ENCODE measurements around the gene DPYD.

Gene DPYD

DNA sequence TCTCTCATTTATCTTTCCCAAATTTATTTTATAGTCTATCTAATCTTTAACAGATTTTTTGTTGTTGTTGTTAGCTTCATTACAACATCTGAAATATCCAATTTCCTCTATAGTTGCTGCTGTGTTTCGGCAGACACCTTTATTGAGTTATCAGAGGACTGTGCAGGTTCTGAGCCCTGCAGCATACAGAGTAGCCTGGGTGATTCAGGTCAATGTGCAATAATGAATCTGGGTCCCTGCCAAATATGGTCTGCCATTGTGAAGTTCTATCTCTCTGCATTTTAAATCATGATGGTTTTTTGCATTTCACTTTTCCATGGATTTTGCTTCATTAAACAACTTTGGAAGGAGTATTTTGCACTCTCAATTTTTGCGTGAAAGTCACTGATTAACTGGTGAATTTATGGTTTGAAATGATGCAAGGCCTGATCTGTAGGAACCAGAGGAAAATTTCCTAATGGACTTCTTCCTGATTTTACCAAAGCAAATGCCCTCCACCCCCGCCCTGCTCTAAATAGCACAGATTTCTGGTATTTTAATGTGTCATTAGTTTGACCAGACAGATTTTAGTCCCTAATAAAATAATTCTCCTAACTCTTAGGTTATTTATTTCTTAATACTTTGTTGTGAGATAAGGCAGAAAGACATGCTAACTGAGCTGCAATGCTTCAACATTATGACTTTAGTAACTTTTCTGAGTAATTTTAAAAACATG lies 797.0 kb downstream of the DPYD start:
- no peak for DNase-seq

DNA sequence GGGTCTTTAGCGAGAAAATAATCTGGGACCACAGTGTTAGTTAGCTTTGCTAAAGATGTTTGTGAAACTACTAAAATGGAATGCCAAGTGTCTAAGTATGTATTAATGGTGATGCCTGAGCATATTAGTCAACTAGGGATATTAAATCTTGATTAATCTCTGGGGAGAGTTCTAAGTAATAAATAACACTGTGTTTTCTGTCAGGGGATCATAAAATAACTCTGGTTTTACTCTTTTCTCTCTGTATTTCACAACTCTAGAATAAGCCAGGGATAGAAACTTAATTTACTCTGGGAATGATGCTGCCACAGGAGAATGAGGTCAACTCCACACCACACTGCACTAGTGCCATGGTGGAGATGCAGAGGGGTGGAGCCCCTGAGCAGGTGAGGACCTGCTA lies 800.0 kb downstream of the DPYD start:
- no peak for DNase-seq

DNA sequence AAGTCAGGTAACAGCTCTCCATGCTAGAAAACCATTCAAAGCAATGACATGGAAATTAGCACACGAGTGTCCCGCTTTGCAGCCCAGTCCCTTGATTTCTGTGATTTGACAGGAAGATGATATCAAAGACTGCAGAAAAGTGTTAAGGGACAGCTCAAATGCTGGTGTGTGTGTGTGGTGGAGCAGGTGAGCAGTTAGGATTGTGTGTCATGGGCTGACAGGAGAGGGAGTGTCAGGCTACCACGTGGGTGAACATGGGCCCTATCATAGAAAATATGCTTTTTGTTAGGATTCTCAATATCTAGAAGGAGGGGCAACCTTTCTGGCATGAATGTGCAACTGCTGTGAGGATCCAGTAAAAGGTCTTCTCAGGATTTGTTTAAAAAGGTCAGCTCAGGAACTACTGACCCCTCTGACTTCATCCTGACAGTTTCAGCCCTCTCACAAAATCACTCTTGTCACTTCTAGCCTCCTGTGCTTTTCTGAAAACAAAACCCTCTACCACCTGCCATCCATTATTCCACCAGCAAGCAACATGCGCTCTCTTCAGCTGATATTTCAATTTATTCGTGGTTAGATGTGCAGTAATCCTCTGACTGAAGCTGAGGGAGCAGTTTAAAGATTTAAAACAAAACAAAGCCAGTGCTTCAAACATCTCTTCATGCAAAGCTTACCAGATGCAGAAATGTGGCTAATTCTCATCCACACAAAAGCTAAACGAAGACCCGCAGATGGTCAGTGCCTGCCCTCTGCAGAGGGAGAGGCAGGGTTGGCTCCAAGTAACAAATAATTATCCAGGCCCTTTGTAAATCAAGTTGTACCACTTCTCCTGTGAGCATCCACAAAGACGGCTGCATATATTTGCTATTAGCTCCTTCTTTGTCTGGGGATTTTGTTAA lies 801.3 kb downstream of the DPYD start:
- DNase-seq = no peak

DNA sequence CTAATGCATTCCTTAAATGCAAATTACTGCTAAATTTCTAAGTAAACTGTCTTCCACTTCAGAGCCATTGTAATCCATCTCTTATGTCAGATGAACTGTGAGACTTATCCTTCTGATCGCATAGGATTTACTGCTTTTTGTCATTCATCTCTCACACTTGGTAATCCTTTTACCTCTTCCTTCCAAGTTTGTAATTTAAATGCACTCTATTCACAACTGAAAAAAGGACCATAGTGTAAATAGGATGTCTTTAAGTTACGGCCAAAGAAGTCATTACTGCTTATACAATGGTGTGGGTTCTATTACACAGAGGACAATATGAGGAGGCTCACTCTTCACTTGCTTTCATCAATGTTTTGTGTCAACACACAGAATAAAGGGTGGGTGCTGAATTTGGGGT lies 806.0 kb downstream of the DPYD start:
- no peak for DNase-seq

DNA sequence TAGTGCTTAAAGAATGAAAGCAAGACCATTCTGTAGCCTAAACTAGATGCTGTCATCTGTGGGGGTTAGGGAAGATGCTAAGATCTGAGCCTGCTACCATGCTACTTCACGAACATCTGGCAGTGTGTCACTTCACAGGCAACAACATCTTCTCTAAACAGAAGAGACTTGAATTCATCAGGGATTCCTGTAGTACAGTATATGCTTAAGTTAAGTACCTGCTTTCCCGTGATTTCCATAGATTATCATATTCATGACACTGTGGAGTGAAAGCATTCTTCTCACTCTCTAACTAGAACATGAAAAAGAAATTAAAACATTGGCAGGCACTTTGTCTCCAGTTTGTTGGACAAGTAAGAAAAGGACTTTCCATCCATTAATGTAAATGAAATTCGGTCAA lies 808.4 kb downstream of the DPYD start:
- DNase-seq = no peak

DNA sequence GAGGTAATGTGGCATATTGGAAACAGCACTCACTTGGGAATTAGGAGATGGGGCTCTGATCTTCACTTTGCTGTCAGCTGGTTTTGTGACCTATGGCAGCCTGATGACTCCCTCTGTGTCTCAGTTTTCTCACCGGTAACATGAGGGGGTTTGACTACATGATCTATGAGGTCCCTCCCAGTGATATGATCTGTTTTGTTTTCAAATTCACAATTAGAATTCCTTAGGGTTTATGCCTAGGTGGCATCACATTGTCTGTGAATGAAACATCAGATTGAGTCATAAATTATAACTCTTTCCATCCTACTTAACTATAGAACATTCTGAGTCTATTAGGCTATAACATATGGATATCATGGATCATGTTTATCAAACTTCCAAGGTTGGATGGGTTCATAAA lies 812.7 kb downstream of the DPYD start:
- DNase-seq = no peak

DNA sequence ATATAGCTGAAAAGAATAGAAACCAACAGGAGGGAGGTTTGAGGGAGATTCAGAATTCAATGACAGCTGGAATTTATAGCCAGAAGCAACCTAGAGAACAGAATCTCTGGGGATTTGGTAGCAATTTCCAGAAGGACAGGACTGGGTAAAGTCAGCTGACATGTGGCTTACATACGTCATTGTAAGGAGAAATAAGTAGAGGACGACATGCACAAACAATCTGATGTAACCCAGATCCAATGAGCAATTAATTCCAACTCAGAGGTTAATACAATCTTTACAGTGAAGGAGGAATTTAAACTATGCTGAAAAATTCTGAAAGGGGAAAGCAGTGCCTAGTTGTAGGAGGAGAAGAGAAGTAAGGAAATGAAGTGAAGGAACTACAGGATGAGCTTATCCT lies 815.3 kb downstream of the DPYD start:
- no peak for DNase-seq

DNA sequence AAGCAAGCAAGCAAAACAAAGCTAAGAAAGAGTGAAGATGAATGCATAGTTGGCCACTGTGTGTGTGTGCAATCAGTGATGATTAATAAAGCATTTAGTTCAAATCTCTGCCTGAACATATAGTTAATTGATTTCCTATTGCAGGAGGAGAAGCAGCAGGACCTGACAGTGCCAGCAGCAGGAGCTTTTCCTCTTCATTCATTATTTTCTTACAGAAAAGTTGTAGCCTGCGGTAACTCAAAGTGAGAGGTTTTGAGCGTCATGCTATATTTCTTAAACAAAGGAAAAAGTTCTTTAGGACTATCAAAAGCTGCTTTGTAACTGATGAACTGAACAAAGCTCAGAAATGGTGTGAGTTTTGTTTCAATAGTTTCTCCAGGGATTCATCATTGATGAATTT lies 819.3 kb downstream of the DPYD start:
- DNase-seq = no peak

DNA sequence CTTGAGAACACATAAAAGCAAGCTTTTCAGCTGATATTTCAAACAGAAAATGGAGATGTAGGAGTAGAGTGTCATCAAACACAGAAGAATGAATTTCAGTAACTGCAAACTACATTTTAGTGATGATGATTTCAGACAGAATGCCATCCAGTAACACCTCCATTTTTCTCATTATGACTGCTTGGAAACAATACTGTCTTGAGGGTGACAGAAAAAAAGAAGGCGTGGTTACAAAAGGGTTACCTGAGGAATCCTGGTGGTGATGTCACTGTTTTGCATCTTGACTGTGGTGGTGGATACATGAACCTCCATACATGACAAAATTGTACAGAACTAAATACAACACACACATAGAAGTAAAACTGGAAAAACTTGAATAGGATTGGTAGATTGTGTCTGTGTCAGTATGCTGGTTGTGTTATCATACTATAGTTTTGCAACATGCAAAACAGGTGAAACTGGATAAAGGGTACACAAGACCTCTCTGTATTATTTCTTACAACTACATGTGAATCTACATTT lies 823.4 kb downstream of the DPYD start:
- no peak for DNase-seq

DNA sequence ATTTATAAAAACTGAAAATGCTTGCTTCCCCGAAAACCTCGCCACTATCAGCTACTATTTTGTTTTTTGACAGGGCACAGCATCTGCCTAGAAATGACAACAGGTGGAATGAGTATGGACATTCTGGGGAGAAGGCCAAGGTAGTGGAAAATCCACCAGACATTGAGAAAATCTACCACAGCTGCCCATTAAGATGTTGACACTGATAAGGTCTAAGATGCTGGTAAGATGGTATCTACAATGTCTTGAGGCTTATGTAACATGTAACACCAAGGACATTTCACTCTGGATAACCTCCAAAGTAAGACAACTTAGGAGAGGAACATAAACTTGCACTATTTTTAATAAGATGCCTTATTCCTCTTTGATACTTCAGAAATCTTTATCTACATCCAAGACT lies 825.1 kb downstream of the DPYD start:
- DNase-seq = no peak

DNA sequence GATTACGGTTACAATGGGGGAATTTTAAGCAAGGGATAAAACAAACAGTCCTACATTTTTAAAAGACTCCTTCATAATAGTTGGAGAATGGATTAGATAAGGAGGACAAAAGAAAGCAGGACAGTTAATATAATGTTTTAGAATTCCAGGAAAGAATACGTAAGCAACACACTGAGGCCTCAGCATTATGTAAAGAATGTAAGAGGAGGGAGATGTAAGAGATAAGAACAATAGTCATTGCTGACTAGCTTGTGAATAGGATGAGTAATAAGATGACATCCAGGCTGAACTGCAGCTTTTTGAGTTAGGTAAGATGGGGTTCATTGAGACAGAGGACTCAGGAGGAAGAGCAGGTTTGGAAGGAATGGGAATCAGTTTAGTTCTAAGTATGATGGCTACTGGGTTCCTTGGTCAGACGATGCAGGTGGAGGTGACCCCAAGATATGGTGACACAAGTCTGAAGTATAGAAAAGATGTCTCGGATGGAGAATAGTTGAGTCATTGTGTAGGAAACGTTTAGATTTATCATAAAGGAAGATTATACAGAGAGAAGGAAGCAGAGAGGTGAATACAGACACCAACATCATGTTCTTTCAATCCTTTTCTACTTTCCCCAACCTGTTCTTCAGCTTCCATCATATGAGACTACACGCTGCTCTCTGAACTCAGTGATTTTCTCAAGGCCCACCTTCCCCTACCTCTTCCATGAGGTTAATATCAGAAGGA lies 826.4 kb downstream of the DPYD start:
- DNase-seq = no peak

DNA sequence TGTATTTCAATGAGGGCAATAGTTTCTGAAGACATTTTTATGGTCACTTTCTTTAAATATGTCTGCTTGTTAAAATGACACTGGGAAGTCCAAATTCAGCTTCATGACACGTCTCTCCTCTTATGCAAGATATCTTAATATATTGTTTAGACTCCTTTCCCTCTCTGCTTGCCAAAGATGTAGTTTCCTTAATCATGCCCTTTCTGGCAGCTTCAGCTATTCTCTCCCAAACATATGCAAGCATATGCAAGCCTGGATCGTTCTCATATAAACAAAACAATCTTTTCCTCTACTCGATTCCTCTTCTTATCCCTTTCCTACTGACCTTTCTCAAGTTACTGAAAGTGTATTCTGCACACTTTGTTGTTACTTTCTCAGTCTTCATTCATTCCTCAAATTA lies 827.1 kb downstream of the DPYD start:
- DNase-seq = no peak

DNA sequence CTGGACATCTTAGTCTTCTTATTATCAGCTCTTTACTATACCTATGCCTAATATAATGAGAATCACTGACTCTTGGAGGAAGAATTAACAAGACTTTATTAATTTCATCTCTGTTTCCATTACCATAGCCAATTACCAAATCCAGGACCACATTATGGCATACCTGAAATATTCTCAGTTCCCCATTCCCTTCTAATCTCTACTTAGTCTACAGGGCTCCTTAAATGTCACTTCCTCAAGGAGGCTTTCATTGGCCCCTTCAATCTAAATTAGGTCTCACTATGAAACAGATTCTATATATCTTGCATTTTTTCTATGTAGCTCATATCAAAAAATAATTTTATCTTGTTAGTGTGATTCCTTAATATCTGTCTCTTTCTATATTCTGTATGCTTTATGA lies 828.0 kb downstream of the DPYD start:
- DNase-seq = no peak

DNA sequence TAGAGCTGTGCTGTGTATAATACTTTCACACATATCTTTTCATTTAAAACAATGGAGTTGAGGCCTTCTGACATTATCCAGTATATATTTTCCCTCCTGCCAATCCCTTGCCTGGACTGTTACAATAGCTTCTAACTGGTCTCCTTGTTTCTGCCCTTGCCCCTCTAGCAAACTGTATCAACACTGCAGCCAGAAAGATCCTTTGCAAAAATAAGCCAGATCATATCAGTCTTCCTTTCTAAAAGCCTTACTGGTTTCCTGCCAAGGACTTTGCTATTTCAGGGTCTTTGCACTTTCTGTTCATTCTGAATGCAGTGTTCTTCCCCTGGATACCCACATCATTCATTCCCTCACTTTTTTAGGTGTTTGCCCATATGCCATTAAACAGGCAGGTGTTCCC lies 829.2 kb downstream of the DPYD start:
- DNase-seq = no peak

DNA sequence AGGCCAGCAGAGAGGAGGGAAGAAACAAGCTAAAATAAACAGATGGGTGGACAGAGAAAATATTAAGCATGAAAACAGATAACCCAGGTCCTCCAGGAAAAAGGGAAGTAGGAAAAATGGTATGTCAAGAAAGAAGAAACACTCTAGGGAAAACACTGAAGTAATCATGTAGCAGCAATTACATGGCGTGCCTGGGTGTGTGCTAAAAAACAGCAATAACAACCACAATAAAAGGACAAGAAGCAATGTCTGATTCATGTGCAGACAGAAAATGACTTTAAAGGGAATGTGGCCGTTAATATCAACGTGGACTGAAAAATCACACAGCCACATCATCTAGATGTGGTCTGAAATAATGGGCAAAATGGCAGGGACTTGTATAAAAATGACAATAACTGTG lies 829.6 kb downstream of the DPYD start:
- DNase-seq = no peak

DNA sequence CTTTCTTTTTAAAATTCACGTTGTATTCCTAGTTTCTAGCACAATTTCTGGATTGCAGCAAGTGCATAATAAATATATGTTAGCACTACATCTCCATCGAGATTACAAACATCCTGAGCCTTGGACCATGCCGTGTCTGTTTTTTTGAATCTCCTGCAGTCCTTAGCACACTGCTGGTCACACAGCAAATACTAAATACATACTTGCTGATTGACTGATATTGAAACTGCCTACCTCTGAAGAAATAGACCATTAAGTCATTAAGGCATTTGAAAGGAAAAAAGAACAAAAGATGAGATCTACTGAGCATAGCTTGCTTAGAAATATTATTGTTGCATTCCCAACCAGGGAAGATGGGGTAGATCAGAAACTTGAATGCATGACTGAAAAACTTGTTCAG lies 830.1 kb downstream of the DPYD start:
- no peak for DNase-seq

DNA sequence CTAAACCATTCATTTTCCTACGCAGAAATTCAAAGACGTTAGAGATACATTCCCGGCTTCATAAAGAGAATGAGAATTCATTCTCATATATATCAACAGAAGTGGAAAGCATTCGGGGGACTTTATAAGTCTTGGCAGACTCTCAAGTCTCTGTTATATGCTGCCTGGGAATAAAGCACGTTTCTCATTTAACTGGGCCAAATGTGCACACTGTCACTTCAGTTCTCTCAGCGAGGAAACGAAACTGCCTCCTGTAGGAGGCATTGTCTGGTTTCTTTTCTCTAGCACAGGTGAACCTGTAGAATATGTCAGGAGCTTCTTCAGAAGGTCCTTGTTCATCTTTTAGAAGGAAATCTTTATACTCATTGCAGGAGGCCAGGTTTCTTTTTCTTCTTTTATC lies 831.7 kb downstream of the DPYD start:
- no peak for DNase-seq

DNA sequence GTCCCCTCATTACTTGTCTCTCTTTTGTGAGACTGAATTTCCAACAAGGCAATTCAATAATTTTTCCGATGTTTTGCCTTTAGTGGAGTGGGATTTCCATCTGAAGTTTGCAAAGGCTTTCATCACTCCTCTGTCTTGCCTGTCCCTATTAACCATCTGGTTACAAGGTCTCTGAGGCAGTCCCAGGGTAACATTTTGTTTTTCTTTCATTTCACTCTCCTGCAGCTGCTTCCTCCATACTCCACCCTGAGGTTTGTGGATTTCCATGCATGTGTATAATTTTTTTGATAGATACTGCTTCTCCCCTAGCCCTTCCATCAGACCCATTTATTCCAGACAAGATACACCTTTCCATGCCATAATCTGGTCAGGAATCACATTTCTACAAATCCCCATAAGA lies 832.4 kb downstream of the DPYD start:
- no peak for DNase-seq

DNA sequence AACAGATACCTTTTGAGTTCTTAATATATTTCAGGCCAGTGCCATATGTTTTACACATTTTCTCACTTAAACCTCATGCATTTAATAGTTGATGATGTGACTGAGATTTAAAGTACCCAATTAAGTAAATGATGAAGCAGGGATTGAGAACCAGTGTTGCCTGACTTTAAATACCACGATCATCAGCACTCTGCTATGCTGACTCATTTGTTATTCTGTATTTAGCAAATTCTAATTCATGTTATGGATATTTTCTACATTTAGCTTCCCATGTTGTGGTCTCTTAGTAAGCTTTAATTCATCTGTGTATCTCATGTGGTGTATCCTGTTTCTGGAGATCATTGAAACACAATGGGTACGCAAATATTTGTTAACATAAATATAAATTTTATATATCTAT lies 836.3 kb downstream of the DPYD start:
- no peak for DNase-seq

DNA sequence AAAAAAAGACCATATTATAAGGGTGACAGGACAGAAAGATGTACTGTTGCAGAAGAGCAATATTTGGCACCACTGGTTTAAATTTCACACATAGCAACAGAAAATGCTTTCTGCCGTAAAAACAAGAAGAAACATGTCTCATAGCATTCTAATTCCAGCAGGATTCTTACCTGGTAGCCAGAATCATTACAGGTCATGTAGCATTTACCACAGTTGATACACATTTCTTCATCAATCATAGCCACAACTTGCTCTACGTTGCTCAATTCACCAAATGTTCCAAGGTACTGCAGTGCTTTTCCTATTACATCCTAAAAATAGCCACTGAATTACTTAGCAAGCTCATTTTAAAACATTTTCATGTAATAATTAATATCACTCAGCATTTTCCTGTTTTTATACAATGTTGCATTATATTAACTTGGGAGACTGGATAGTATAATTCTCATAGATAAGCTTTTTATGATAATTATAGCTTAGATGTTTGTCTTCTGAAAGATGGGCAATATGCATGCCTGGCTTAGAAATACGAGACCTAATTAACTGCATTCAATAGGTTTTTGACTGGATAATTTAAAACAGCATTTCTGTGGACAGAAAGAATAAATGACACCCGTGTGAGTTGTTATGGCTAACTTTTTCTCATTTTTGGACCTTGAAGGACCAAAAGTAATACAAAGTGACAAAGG lies 838.5 kb downstream of the DPYD start:
- DNase-seq = no peak

DNA sequence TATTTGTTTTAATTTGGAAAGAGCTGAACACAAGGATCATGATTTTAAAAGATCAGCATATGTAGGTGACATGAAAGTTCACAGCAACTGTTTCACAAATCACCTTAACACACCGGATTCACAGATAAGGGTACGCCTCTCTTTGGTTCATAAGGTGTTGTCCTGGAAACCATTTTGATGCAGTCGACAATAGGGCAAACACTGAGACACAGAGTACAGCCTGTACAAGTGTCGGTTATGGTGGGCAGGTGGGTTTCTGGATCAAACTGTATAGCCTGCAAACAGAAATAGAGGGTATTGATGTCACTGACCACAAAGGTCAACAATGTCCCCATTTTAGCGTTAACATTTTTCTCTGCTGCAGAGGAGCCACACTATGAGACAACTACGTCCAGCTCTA lies 842.0 kb downstream of the DPYD start:
- DNase-seq = no peak

DNA sequence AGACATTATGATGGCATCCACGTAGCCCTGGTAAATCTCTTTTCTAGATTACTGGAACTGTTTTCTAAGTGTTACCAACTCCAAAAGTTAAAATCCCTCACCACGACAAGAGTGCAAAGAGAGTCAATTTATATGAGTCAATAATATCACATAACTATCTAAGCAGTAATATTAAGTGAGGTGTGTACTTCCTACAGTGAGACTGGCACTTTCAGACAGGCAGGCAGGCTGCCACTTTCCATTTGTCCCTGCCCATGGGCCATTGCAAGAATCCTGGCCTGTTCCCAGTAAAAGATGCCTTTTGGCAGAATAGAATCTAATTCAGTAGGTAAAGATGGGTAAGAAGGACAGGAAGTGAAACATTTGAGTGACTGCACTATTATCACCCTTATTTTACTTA lies 843.6 kb downstream of the DPYD start:
- no peak for DNase-seq

DNA sequence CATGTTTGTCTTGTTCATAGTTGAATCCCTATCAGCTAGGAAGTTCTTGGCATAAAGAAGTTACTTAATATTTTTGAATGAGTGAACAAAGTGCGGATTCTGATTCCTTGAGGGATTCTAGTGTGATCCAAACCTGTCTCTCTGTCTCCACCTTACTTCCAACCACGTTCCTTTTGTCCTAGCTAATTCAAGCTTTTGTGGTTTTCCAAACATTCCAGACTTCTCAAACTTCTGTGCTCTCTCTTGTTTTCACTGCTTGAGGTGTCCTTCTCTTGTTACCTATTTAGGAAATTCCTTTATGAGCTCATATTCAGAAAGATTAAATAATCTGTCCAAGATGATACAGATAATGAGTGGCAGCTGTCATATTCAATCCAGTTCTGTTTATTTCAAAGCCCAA lies 846.1 kb downstream of the DPYD start:
- no peak for DNase-seq

All from NCI-H510A treated with DMSO at 0.1 percent for 48 hours (cell line).